GM18508 (cell line): ENCODE data around the gene RBBP9.
"Not testable (repeated sequence)": the region's sequence is repeated elsewhere in the genome, so short reads cannot be mapped to it uniquely, and the experiment has no call there.

ENCODE experiments used
- ATAC-seq: cut with Tn5 transposase; IDR thresholded peaks from one replicate; pipeline ENCODE4 v1.9.1; 2021; ENCODE audit warnings: moderate number of reproducible peaks; ENCODE audit not compliant: insufficient read depth, unreplicated experiment

Gene RBBP9

GRCh38 chr20:18496740-18497592, at the start of gene RBBP9:
RBBP9 (minus strand) TSS chr20:18497225; CDS start chr20:18497167, 58 bp downstream.
- ATAC-seq = peak; percentile 79

- no peak for ATAC-seq
Measured at GRCh38 chr20:18545566-18545965, 48.5 kb upstream of the RBBP9 start.

GRCh38 chr20:18543932-18544331, 46.9 kb upstream of the RBBP9 start:
- no peak for ATAC-seq

GRCh38 chr20:18543216-18543615, 46.2 kb upstream of the RBBP9 start:
- no peak for ATAC-seq

- ATAC-seq = no peak
Measured at GRCh38 chr20:18541741-18542140, 44.7 kb upstream of the RBBP9 start.

- no peak for ATAC-seq
Measured at GRCh38 chr20:18537651-18538050, 40.6 kb upstream of the RBBP9 start.

GRCh38 chr20:18533978-18534644, 37.1 kb upstream of the RBBP9 start:
- ATAC-seq = no peak

GRCh38 chr20:18533491-18533890, 36.5 kb upstream of the RBBP9 start:
- ATAC-seq = no peak

GRCh38 chr20:18532626-18533025, 35.6 kb upstream of the RBBP9 start:
- ATAC-seq = no peak

- ATAC-seq = no peak
Measured at GRCh38 chr20:18529041-18529440, 32.0 kb upstream of the RBBP9 start.

GRCh38 chr20:18527836-18528235, 30.8 kb upstream of the RBBP9 start:
- no peak for ATAC-seq

- no peak for ATAC-seq
Measured at GRCh38 chr20:18527339-18527738, 30.3 kb upstream of the RBBP9 start.

GRCh38 chr20:18526761-18527160, 29.7 kb upstream of the RBBP9 start:
- ATAC-seq = not testable (repeated sequence)

- ATAC-seq = no peak
Measured at GRCh38 chr20:18524646-18525045, 27.6 kb upstream of the RBBP9 start.

- ATAC-seq = no peak
Measured at GRCh38 chr20:18523066-18523465, 26.0 kb upstream of the RBBP9 start.

- not testable (repeated sequence) for ATAC-seq
Measured at GRCh38 chr20:18522066-18522465, 25.0 kb upstream of the RBBP9 start.

- ATAC-seq = no peak
Measured at GRCh38 chr20:18515973-18516372, 18.9 kb upstream of the RBBP9 start.

GRCh38 chr20:18514127-18514526, 17.1 kb upstream of the RBBP9 start:
- ATAC-seq = no peak

GRCh38 chr20:18513208-18513607, 16.2 kb upstream of the RBBP9 start:
- ATAC-seq = no peak

GRCh38 chr20:18511571-18511970, 14.5 kb upstream of the RBBP9 start:
- no peak for ATAC-seq
